Suprapubic skin (tissue), 4 donors: ENCODE measurements around the gene TRAPPC3. TPM values are rescaled to one million over a fixed set of nuclear protein-coding genes. Genes with fewer than 3 reads are reported as not detected.

ENCODE experiments used
- DNase-seq, 2 donors: peaks; one replicate each; pipeline ENCODE4 v3.0.0-alpha.2; 2019; ENCODE audit warnings: low spot score in 2 of 2
- H3K27ac ChIP-seq: fragments of 200-600 bp; sonication (generic); one replicate; pipeline ENCODE4 v1.5.1; 2019
- H3K27me3 ChIP-seq: fragments of 200-600 bp; sonication (generic); one replicate; pipeline ENCODE4 v1.5.1; 2019
- H3K36me3 ChIP-seq: fragments of 200-600 bp; sonication (generic); one replicate; pipeline ENCODE4 v1.5.1; 2019
- H3K4me1 ChIP-seq: fragments of 200-600 bp; sonication (generic); one replicate; pipeline ENCODE4 v1.5.1; 2019
- H3K4me3 ChIP-seq: fragments of 200-600 bp; sonication (generic); one replicate; pipeline ENCODE4 v1.5.1; 2019; ENCODE audit warnings: mild to moderate bottlenecking
- H3K9me3 ChIP-seq: fragments of 200-600 bp; sonication (generic); one replicate; pipeline ENCODE4 v1.5.1; 2019
- CTCF ChIP-seq, 2 donors: fragments of 200-600 bp in 1 of 2; fragments of 450-650 bp in 1 of 2; sonication (generic) in 1 of 2; IDR thresholded peaks; one replicate each; pipeline ENCODE4 v1.5.1; 2016 to 2019; ENCODE audit warnings: antibody characterized with exemption in 2 of 2, mild to moderate bottlenecking in 1 of 2, moderate library complexity in 1 of 2
- EP300 ChIP-seq: sonication (generic); formaldehyde crosslinking; IDR thresholded peaks from one replicate; pipeline ENCODE4 v1.6.1; 2017; ENCODE audit warnings: antibody characterized with exemption
- POLR2A ChIP-seq, 2 donors: fragments of 450-650 bp; IDR thresholded peaks; one replicate each; pipeline ENCODE4 v1.6.1; 2017; ENCODE audit warnings: antibody characterized with exemption in 2 of 2, mild to moderate bottlenecking in 2 of 2, moderate library complexity in 2 of 2
- POLR2AphosphoS5 ChIP-seq, 3 donors: sonication (generic); formaldehyde crosslinking; IDR thresholded peaks; one replicate each; pipeline ENCODE4 v1.6.1; 2017; ENCODE audit warnings: antibody characterized with exemption in 3 of 3
- WGBS: methylation state at CpG from one replicate; pipeline ENCODE4 v1.1.5; 2018; 5-methylcytosine and 5-hydroxymethylcytosine counted together
- total RNA-seq, 4 donors: library from RNA; depleted of rRNA; stranded (reverse); fragments of >200 nt; gene quantifications; one replicate each; pipeline ENCODE4 v1.1.0, GENCODE V29; 2016

The TRAPPC3 gene
- total RNA-seq, 4 donors from 2014 or later = 68.7 to 111 (median 97.5) TPM

- Histone ChIP-seq H3K36me3 (no peaks in the 10 kb centered on the region), H3K27ac (no peak overlapping the region), H3K9me3 (no peaks in the 10 kb centered on the region), H3K27me3 (no peaks in the 10 kb centered on the region), H3K4me1 (peaks cover 19% of the 10 kb centered on the region), H3K4me3 (no peak overlapping the region)
- no peak for TF ChIP-seq CTCF (IDR thresholded peaks at IDR 0.05)
- TF ChIP-seq EP300 = no peak
- TF ChIP-seq POLR2A (IDR thresholded peaks at IDR 0.05) = no peak
- no peak for TF ChIP-seq POLR2AphosphoS5 (IDR thresholded peaks at IDR 0.05)
- WGBS = 66% methylated on average over 10 of the region's 10 CpGs
- DNase-seq = no peak
Measured at GRCh38 chr1:36118447-36119204, 30.7 kb downstream of the TRAPPC3 start.

GRCh38 chr1:36116901-36117300 is 32.4 kb downstream of the TRAPPC3 start:
- Histone ChIP-seq H3K9me3 (no peaks in the 10 kb centered on the region), H3K4me1 (peaks cover 19% of the 10 kb centered on the region), H3K36me3 (no peaks in the 10 kb centered on the region), H3K4me3 (no peak overlapping the region), H3K27ac (no peak overlapping the region), H3K27me3 (no peaks in the 10 kb centered on the region)
- DNase-seq = no peak
- WGBS = 79% methylated on average over 5 of the region's 5 CpGs
- TF ChIP-seq EP300 (no peak), POLR2AphosphoS5 (IDR thresholded peaks at IDR 0.05) (no peak), CTCF (IDR thresholded peaks at IDR 0.05) (no peak), POLR2A (IDR thresholded peaks at IDR 0.05) (no peak)

- H3K4me1 ChIP-seq = peaks cover 19% of the 10 kb centered on the region
- DNase-seq = no peak
- no peak overlapping the region for H3K4me3 ChIP-seq
- TF ChIP-seq EP300 (no peak), POLR2AphosphoS5 (IDR thresholded peaks at IDR 0.05) (no peak), POLR2A (IDR thresholded peaks at IDR 0.05) (no peak), CTCF (IDR thresholded peaks at IDR 0.05) (no peak)
- no peaks in the 10 kb centered on the region for H3K9me3 ChIP-seq
- WGBS = 69% methylated on average over 5 of the region's 5 CpGs
- H3K36me3 ChIP-seq = no peaks in the 10 kb centered on the region
- no peak overlapping the region for H3K27ac ChIP-seq
- H3K27me3 ChIP-seq = no peaks in the 10 kb centered on the region
Measured at GRCh38 chr1:36115931-36116330, 33.4 kb downstream of the TRAPPC3 start.

GRCh38 chr1:36115200-36115669 is 34.1 kb downstream of the TRAPPC3 start:
- Histone ChIP-seq H3K36me3 (no peaks in the 10 kb centered on the region), H3K27me3 (no peaks in the 10 kb centered on the region), H3K27ac (peak overlapping the region; percentile 52), H3K9me3 (no peaks in the 10 kb centered on the region), H3K4me1 (peaks cover 19% of the 10 kb centered on the region), H3K4me3 (no peak overlapping the region)
- 63% methylated on average over 10 of the region's 18 CpGs for WGBS
- TF ChIP-seq POLR2A (IDR thresholded peaks at IDR 0.05) (no peak), EP300 (no peak), POLR2AphosphoS5 (IDR thresholded peaks at IDR 0.05) (no peak), CTCF (IDR thresholded peaks at IDR 0.05) (no peak)
- DNase-seq = no peak

GRCh38 chr1:36114371-36114770 is 34.9 kb downstream of the TRAPPC3 start:
- Histone ChIP-seq H3K27ac (no peak overlapping the region), H3K36me3 (no peaks in the 10 kb centered on the region), H3K4me1 (peaks cover 19% of the 10 kb centered on the region), H3K4me3 (no peak overlapping the region), H3K27me3 (no peaks in the 10 kb centered on the region), H3K9me3 (no peaks in the 10 kb centered on the region)
- TF ChIP-seq CTCF (IDR thresholded peaks at IDR 0.05) = no peak
- no peak for TF ChIP-seq POLR2AphosphoS5 (IDR thresholded peaks at IDR 0.05)
- TF ChIP-seq POLR2A (IDR thresholded peaks at IDR 0.05) = no peak
- TF ChIP-seq EP300 = no peak
- DNase-seq = no peak
- WGBS = 69% methylated on average over 5 of the region's 5 CpGs
